CD4-positive, alpha-beta T cell treated with Interleukin-6 at 100 ng/mL for 8 hours (primary cell): ENCODE measurements around the gene FAM72B.
"Not testable (repeated sequence)": the region's sequence is repeated elsewhere in the genome, so short reads cannot be mapped to it uniquely, and the experiment has no call there.

Experiments used
- DNase-seq: peaks from one replicate; pipeline ENCODE4 v3.0.0-alpha.2; 2020; ENCODE audit warnings: mixed read lengths, low spot score

The FAM72B gene

DNA sequence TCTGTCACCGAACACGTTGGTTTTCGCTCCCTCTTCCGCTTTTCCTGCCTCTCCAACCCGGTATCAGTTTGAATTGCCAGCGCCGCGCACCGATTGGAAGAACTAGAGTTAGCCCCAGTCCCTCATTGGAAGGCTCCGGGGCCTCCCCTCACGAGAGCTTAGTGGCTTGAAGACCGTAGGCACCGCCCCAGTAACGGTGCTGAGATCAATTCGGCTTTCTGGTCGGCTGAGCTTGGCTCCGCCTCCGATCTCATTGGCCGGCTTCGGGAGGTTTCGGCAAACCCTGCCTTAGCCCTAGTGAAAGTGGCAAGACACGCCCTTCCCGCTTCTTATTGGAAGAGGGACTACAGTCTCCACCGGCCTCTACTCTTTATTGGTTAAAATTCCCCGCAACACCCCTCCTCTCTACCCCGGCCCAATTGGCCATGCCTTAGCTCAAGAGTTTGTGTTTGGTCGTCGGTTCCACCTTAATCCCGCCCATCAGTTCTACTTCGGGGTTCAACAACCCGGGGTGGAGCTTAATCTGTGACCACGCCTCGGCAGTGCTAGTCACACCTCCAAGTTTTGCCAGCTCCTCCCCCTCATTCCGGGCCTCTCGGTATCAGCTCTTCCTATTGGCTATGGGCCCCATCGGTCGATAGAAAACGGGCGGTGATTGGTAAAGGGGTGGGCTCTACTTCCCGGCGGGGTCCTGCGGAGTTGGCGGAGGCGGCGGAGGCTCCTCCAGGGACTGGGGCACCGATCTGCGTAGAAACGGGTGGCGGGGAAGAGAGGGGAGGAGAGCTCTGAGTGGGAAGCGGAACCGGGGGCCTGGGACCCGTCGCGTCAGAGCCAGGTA lies at the start of gene FAM72B, which contains the start of gene SRGAP2C:
Gene FAM72B (minus strand): TSS at position 51 of the 838 bp plus-strand sequence. CDS start 851 bp downstream, outside the sequence.
Gene SRGAP2C (plus strand): TSS at position 686 of the 838 bp plus-strand sequence. CDS start 2,472 bp downstream, outside the sequence.
- peak; percentile 97 for DNase-seq

DNA sequence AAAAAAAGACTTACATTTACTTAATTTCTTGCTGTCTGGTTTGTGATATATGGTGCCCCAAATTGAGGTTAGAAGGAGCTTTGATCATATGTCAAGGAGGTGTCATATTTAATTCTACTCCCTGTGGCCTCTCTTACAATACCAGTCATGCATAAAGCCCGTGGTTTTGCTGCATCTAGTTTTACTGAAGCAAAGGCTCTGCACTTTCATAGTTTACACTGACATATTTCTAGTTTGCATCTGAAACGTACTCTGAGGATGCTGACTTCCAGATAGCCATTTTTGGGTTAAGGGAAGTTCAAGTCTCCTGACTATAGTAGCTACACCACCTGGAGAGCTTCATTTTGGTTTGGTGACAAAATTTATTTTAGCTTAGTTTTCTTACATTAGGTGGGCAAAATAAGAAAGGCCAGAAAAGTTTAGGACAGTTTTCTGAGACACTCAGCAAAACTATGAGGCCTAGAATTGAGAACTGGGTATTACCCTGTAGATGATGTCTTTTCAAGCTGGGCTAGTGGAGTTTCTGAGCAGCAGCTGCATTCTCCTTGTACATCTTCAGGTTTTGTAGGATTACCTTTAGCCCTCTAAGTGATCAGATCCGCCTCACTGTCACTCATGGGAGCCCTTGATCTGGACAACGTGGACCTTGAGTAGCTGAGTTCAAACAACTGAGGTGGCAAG lies 48.4 kb upstream of the FAM72B start:
- not testable (repeated sequence) for DNase-seq

GRCh38 chr1:121230636-121231035 lies 46.5 kb upstream of the FAM72B start:
- not testable (repeated sequence) for DNase-seq

DNA sequence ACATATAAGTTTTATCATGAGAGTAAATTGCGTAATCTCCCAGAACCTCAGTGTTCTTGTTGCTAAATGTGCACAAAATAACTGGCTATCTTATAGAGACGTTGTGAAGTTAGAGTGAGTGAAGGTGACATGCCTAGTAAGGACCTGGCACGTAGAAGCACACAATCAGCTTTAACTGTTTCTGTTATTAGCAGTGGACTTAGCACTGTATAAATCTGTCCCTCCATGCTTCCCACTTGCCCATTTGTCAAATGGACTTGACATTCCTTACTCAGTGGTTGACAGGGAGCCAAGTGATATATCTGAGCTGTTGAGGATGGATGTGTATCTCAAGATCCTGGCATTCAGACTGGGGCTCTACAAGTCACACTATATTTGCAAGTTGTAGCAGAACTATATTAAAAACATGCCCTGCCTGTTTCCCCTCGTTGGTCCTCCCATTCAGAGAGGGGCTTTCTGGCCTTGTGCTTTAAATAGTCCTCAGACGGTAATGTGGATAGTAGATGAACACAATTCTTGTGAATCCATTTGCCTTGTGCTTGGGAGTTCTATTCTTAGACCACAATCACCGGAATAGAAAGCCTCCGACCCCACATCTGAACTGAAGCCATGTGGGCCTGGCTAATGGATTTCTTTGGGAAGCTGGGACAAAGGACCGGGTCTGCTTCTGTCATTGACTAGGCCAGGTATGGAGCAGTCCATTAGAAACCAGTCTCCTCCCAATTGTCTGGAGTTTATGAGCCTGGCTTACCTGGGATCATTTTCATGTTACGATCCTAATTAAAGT lies 43.6 kb upstream of the FAM72B start:
- DNase-seq, result not testable (repeated sequence)

DNA sequence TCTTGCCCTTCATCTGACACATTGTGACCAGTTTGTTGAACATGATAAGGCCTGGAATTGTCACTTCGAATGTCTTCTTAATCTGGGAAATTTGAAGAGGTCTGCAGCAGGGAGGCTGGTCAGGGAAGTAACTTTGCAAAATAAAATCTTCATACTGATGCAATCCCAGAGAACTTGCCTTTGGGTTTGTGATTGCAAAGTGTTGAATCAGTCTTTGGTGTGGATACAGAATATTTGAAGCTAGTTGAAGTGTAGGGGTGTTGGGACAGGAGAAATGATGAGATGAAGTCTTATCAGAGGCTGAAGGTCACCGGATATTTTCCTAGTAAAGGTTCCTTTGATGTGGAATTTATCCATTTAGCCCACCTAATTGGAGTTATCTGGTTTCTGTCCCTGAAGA lies 42.8 kb upstream of the FAM72B start:
- DNase-seq, result not testable (repeated sequence)

DNA sequence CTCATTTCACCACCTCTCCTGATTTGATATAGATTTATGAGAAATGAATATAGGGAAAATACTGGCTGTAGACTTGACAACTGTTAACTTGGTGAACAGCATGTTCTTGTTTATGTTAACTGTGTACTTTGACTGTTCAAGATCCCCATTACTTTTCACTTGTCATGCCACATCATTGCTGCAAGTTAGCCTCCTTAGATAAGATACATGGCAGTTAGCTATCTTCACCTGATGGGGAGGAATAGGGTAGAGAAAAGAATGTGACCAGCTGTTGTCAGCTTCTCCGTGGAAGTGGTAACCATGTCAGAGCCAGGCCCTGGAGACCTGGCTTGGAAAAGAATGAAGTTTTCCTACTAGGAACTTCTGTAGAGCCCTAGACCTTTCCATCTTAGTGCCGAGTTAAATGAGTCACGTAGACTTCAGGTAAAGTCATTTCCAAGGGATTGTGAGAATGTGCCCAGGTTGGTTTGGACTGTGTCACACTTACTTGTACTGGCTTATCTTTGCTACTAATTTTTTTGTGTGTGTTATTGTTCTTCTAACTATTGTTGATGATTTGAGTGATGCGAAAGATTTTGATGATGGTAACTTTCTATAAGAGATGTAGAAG lies 42.3 kb upstream of the FAM72B start:
- DNase-seq, result not testable (repeated sequence)

DNA sequence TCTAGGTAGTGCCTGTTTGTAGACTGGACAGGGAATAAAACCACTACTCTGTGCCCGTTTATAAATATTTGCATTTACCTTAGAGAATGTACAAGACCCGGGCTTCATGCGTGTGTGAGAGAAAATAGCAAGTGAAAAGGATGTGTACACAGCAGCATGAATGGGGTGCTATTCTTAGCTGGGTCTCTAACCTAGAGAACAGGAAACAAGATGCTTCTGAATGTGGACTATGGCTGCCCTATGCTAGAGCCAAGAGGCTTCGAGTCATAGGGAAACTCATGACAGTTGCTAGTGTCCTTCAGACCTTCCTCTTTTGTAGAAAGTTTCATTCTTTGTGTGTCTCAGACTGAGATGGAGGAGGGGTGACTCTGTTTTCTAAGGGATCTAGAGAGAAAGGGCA lies 40.6 kb upstream of the FAM72B start:
- not testable (repeated sequence) for DNase-seq

GRCh38 chr1:121221770-121222169 lies 37.6 kb upstream of the FAM72B start:
- DNase-seq, result not testable (repeated sequence)

- DNase-seq, result not testable (repeated sequence)
Observed at GRCh38 chr1:121216676-121217075, 32.5 kb upstream of the FAM72B start.

DNA sequence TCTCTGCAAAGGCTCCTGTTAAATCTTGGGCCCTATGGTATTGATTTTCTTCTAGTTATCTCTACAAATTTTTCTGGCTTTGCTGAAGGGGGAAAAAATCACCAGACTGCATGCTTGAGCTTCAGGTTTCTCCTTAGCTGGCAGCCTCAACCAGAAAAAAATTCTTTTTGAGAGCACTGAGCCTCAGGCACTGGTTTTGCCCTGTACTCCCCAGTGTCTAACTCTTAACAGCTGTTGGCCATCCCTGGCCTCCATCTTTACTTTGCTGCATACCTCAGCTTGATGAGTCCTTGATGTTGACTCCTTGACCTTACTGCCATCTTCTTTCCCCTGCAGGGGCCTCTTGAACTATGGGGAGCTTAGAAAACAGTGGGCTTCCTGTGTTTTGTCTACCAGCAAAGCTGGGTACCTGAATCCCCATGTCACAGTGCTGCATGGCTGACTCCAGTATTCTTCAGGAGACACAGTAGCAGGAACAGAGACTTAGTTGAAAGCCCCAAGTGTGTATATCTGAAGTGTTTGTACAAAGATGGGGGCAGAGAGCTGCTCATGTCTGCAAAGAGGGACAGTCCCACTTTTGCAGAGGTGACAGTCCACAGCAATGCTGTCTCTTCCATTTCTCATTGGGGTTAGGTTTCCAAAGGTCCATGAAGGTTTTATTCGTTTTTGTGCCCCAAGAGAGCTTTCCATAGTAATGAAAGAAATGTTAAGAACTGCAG lies 31.7 kb upstream of the FAM72B start:
- not testable (repeated sequence) for DNase-seq

- DNase-seq, result not testable (repeated sequence)
Observed at GRCh38 chr1:121214544-121215156, 30.5 kb upstream of the FAM72B start.

GRCh38 chr1:121213491-121213890 lies 29.4 kb upstream of the FAM72B start:
- DNase-seq, result not testable (repeated sequence)

DNA sequence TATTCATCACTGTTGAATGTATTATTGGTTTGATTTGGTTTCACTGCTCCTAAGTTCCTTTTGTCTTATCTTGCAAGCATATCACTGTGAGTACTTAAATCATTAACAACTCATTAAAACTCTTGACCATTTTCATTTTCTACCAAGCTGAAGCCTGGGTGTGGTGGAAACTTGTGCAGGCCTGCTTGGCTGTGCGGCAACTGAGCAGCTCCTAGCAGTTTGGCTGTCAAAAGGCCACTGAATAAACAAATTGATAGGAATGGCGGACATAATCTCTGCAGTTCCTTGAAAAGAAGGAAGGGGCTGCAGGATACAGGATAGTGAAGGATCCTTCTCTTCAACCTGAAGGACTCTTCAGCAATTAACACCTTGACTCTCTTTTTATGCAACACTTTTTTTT lies 26.6 kb upstream of the FAM72B start:
- DNase-seq, result not testable (repeated sequence)

GRCh38 chr1:121208375-121208774 lies 24.2 kb upstream of the FAM72B start:
- DNase-seq, result not testable (repeated sequence)

- not testable (repeated sequence) for DNase-seq
Observed at GRCh38 chr1:121207328-121207727, 23.2 kb upstream of the FAM72B start.

GRCh38 chr1:121205786-121206711 lies 21.9 kb upstream of the FAM72B start:
- not testable (repeated sequence) for DNase-seq

- not testable (repeated sequence) for DNase-seq
Observed at GRCh38 chr1:121202986-121203385, 18.8 kb upstream of the FAM72B start.

GRCh38 chr1:121200985-121201981 lies 17.1 kb upstream of the FAM72B start:
- DNase-seq, result not testable (repeated sequence)
